ENCODE results near the gene IRF8. TPM values are rescaled to one million over a fixed set of nuclear protein-coding genes. Genes with fewer than 3 reads are reported as not detected.
"Not testable (repeated sequence)": the region's sequence is repeated elsewhere in the genome, so short reads cannot be mapped to it uniquely, and the experiment has no call there.

Gene IRF8
- polyA plus RNA-seq, 3 donors = 3.7 to 6.2 (median 4.3) TPM

DNA sequence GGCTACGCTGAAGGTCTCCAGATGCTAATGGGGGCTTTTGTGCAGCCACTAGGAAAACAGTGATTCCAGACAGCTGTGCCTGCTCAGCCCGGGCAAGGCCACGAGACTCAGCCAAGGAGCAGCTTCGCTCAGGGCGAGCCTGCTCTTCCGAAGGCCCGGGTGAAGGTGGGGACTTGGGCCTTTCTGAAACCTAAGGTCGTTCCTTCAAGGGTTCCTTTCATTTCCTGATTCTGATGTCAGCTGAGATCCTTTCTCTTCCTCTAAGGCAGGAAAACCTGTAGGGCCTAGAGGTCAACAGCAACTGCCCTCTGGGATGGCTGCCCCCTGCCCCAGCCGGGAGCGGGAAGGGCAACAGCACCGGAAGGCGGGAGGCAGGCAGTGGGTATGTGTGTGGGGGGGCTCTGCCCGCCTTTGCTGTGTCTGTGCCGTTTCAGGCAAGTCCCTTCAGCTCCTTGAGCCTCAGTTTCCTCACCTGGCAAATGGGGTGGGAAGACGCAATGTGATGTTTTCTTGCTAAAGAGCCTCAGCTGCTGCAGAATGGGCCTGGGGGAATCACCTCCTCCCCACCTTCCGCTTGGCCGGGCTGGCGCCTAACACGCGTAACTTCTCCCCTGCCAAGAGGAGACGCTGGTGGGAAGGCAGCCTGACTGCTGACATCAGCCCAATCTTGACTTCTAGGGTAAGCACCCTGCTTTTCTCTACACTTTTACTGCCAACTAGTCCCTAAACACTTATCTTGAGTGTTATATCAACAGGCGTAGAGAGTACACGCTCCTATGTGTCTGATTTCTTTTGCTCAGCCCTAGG, 32.8 kb downstream of the IRF8 start:
- DNase-seq = no peak

DNA sequence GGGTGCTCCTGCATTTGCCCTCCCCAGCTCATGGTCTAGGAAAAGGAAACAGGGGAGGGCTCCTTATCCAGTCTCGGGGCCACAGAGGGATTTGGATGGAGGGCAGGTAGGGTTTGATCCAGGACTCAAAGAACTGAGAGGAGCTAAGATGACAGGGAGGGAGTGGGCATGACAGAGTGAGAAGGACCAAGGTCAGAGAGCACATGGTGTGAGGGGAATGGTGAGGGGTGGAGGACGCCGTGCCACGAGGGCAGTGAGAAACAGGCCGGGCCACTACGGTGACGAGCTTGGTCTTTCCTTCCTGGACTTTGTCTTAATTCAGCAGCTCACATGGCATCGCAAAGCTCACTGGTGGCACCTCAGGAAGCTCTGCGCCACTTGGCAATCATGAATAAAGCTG, 35.2 kb downstream of the IRF8 start:
- no peak for DNase-seq

DNA sequence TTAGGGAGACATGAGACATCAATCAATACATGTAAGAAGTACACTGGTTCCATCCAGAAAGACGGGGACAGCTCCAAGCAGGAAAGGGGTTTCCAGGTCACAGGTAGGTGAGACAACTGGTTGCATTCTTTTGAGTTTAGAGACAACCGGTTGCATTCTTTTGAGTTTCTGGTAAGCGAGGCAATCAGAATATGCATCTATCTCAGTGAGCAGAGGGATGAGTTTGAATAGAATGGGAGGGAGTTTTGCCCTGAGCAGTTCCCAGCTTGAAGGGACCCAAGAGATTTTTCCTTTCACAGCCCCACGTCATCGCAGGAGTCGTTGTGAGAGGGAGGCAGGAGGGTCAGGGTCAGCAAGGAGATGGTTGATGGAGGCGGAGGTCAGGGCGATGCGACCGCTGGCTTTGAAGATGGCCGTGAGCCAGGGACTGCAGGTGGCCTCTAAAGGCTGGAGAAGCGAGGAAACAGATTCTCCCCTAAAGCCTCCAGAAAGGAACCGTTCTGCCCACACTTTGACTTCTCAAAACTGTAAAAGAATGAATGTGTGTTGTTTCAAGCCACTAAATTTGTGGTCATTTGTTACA, 36.5 kb downstream of the IRF8 start:
- DNase-seq = no peak

DNA sequence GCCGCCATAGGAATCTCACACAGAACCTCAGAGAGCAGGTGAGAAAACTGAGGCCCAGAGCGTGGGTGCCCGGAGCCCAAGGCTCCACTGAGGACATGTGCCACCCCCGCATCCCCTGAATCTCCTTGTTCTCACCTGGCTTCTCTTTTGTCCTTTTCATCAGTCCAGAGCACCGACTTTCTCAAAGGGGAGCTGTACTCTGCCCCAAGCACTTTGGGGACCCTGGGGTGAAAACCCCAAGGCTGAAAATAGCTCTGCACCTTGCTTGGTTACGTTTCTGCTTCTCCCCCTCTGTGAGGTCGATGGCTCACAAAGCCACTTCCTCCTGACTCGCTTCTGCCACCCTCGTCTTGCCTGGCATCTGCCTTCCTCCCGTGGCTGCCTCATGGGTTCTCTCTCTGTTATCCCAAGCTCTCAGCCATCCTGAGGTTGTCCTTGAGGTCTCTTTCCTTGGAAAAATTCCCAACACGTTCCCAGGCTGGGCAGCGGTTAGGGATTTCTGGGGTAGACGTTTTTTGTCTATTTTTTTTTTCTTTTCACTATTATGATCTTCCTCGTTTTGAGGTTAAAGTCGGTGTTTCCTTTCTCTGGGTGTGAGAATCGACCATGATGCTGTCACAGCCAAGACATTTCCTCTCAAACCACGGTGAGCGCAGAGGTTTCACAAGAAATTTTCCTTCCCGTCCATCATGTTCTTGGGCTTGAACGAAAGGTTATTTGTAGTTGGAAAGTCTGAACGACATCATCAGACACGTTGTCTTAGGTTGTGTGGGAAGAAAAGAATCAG, 37.2 kb downstream of the IRF8 start:
- DNase-seq = no peak

DNA sequence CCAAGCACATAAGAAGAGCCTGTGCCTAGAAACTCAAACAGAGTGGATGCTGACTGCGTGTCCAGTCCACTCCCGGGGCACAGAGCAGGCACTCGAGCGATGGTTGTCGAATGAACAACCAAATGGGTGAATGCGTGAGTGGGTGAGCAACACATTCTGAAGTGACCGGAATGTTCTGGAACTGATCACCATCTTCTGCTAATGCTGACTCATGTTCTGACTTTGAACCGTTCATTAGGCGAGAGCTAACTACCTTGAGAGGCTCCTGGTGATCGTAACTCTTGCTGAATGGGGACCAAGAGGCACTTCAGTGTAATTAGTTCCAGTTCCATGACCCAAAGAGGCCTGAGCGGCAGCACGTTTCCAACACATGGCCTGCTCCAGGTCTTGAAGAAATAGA, 37.9 kb downstream of the IRF8 start:
- no peak for DNase-seq

DNA sequence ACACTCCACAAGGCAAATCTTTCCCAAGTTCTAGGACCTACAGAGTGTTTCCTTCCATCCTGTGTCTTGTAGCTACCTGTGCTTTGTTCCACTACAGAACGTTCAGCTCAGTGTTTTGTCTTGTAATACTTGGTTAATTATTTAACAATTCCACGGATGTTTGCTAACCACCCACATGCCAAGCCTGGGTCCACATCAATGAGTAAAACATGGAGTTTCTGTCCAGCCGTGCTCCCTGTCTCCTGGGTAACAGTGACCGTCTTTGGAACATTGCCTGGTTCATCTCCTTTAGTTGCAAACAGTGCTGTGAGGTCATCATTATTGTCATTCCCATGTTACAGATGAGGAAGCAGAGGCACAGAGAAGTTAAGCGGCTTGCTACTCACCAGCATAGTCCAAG, 41.3 kb downstream of the IRF8 start:
- DNase-seq = no peak

DNA sequence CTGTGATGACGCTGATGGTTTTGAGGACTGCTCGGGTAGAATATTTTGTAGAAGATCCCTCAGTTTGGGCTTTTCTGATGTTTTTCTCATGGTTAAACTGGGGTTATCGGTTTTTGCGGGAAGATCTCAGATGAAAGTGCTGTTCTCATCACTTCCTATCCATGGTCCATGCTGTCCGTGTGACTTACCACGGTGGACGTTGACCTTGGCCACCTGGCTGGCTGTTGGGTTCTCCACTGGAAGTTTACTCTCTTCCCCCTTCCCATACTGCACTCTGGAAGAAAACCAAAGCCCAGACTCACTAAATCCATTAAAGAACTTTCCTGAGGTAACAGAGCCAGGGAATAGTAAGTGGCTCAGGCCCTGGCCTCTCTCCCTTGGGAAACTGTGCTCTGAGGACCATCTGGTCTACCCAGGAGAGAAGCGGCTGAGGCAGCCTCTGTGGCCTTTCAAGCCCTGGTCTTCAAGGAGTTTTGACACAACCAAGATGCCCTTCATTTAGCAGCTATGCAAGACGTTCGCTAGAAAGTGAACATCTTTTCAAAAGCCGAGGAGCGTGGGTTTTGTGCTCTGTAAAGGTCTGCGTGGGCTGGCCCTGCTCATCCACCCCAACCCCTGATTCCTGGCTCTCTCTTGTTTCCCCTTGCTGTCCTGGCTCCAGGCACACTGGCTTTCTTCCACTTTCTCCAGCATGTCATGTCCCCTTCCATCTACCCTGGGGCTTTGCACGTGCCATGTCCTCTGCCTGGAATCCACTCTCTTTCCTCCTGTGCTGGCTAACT, 43.1 kb downstream of the IRF8 start:
- no peak for DNase-seq

DNA sequence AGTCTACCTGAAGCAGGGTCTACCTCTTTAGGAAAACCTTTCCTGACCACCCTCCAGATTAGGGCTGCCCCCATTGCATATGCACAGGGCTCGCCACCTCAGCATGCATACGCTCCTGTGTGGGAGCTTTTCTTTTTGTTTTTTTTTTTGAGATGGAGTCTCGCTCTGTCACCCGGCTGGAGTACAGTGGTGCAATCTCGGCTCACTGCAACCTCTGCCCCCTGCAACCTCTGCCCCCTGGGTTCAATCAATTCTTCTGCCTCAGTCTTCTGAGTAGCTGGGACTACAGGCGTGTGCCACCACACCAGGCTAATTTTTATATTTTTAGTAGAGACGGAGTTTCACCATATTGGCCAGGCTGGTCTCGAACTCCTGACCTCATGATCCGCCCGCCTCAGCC, 43.7 kb downstream of the IRF8 start:
- DNase-seq = not testable (repeated sequence)

DNA sequence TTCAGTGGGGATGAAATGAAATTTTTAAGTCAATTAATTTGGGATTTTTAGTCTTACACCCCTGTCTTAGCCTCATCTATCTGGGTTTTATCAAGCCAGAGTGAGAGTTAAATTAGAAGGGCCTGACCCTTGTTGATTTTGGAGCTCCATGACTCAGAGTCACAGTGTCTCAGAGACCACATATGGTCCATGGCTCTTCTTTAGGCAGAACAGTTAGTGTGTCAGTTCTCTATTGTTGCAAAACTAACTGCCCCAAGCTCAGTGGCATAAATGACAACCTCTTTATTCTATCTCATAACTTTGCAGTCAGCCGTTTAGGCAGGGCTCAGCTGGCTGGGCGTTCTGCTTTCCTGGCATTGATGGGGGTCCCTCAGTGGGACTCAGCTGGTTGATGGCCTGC, 44.7 kb downstream of the IRF8 start:
- no peak for DNase-seq

DNA sequence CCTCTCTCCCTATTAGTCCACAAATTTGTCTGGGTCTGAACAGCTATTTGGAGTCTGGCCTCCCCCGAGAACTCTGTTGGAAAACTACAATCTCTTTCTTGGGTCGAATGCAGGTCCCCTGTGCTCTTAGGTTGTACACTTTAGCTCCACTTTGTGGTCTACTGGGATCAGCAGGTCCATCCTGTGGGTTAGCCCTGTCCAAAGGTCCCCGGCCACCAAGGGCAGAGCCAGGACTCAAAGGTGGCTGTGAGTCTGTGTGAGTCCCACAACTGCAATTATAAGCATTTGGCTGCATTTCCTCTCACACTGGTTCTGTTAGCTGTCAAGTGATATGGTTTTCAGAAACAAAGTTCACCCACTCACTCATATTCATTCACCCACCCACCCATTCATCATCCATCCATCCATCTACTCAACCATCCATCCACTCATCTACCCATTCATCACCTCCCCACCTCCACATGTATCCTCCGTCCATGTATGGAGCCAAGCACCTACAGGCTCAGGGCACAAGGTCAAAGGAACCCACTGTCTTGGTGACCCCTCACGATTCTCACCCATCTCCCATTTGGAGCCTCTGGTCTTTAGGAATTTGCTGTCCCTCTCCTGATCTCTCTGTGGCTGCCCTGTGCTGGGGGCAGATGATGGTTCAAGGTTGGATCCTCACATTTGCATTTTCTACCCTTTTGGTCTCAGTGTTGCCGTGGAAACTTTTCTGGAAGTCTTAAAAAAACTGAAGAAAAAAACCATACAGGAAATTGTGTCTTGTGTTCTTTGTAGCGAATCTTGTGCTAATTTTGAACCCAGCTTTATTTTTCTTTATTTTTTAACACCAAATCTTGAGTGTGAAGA, 45.8 kb downstream of the IRF8 start:
- no peak for DNase-seq

DNA sequence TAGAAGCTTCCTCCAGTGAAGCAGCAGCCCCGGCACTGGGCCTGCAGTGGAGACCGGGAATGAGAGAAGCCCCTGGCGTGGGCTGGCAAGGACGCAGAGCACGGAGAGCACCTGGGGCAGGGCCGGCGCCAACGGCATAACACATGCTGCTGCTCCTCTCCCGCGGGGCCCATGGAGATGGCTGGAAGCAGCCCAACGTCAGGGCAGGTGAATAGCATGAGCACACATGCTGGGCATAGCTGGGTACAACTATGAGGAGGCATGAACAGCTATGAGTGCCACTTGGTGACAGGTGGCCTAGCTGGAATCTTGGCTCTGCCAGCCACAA, 46.4 kb downstream of the IRF8 start:
- DNase-seq = no peak

DNA sequence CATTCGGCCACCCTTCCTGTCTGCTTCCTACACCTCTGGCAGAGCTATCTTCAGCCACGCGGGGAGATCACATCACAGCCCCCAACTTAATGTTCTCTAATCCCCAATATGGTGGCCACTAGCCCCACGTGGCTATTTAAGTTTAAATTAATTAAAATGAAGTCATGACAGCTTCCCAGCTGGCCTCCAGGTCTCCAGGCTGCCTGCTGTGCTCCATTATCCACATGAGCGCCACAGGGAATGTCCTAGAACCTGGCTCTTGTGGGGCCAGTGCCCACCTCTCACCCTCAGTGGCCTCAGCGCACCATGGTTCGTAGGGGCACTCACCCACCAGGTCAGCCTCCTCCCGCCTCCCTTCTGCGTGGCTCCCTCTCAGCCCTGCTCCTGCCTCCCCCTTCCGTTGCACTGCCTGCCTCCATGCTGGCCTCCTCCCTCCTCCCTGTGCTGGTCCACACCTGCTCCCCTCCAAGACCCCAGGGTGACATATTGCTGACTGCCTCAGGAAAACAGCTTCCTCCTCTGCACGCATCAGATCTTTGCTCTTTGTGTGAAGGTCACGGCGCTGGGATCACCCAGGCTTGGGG, 47.7 kb downstream of the IRF8 start:
- no peak for DNase-seq

DNA sequence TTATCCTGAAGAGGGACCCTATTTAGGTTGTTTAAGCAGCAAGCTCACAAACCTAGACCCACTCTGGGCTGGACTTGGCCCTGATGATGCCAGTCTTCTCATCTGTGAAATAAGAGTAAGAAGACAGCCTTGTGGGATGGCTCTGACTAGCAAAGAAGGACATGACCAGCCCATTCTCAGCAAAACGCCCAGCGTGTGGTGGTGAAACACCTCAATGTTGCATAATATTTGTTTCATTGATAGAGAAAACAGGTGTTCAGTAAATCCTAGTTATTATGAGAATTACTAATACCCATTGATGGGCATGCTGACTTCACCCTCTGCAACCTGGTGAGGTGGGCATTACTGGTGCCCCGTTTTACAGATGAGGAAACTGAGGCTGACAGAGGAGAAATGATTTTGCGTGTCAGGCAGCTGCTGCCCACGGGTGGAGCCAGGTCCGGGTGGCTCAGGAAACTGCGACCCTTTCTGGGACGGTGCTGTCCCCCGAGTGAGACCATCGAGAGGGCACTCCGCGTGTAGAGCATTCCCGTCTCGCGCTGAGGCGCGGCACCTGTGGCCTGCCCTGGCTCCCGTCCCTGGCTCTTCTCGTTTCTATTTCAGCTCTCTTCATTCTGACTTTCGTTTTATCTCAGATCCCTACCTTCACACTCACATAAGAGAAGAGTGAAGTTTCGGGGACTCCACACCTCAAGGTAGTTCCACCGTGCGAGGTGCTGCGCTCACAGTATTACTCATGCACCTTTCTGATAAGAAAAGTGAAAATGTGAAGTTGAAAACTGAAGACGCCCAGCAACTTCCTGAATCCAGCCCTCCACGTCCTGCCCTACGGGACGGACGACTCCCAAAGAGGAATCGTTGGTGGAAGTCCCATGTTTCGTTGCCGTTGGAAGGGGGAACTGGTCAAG, 48.5 kb downstream of the IRF8 start:
- DNase-seq = no peak

DNA sequence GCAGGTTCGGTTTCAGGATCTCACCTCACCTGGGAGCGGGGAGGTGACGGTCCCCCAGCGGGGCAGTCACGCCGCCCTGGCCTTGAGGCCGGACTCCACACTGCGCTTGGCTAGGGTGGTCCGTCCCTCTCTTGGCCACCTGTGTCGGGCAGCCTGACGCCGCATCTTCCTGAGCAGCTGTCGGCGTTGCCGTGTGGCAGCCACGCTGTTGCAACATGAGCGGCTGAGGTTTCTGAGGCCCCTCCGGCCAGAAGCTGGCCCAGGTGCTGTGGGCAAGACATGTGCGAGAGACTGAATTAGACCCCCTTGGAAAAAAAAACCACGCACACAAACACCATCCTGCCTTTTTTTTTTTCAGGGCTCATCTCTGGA, 49.2 kb downstream of the IRF8 start:
- DNase-seq = no peak

DNA sequence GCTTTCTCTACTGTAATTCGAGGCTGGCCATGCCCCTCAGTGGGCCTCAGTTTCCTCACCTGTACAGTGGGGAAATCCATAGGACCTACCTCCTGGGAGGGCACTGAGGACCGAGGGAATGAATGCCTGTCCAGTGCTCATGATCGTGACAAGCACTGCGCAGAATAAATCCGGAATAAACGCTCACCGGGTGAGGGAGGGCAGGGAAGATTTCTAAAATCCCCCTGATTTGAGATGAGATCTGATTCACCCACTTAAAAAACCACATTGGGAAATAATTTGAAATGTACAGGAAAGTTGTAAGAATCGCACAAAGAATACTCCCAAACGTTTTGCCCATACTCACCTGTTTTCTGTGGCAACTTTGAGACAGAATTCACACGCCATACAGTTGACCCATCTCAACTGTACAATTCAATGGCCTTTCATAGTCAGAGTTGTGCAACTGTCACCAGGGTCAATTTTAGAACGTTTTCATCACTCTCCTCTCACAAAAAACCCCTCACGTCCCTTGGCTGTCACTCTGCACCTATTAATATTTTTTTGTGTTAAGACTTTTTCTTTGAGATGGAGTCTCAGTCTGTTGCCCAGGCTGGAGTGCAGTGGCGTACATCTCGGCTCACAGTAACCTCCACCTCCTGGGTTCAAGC, 49.8 kb downstream of the IRF8 start:
- no peak for DNase-seq

DNA sequence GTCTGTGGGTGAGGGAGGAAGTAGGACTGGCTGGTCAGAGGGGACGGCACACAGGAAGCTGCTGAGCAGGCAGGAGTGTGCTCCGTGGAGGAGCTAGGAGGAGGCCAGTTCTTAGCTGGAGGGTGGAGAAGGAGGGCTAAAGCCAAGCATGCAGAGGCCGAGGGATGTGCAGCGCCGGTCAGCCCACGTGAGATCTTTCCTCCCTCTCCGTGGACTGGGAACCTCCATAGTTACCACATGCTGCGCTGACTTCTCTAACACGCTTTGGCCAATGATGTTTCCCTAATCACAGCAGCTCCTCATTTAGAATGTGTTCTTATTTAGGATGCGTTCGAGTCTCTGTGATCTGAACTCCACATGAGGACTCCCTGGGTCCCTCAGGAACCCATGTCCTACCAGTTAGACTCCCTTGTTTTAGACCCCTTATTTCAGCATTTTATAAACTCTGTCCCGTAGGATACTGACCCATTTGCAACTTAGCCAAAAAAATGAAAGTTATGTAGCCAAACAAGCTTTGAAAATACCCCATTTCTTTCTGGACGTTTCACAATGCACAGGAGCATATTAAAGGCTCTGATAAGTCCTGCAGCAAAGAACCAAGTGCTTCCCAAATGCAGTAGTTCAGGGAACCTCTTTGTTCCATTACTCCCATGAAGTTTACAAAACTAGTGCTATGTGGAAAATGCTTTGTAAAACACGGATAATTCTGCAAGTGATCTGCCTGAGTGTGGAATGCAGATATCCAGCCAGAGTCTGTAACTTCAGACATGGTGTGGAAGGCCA, 51.4 kb downstream of the IRF8 start:
- DNase-seq = no peak

DNA sequence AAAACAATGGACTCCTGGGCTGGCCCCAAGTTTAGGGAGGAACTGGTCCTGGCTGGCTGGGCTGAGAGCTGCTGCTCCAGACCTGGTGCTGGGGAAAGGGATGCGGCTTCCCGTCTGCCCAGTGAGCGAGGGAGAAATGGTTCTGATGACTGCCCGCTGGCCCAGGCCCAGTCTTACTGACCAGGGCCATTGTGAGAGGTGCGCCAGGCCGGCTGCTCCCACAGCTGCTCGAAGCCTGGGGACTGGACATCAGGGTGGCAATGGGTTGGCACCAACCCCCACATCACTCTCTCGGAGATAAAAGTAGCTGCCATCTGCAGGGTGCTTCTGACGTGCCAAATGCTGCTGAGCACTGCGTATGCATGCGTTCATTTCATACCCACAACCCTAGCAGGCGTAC, 53.2 kb downstream of the IRF8 start:
- no peak for DNase-seq

DNA sequence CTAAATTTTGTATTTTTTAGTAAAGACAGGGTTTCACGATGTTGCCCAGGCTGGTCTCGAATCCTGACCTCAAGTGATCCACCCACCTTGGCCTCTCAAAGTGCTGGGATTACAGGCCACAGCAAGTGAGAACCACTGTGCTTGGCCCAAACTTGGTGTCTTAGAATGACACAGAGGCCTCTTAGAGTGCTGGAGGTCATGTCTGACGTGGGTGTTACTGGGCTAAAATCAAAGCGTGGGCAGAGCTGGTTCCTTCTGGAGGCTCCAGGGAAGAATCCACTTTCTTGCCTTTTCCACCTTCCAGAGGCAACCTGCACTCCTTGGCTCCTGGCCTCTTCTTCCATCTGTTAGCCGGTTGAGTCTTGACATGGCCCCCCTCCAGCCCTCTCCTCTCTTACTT, 53.8 kb downstream of the IRF8 start:
- no peak for DNase-seq

All from renal pelvis (tissue), 4 donors.